NCI-H748 (cell line): ENCODE data around the gene CUBN.
A peak's percentile ranks its signal among the peaks of the same experiment; 100 is the strongest.

ENCODE experiments used
- DNase-seq: peaks from one replicate; lab custom pipeline; 2025; ENCODE audit not compliant: unreplicated experiment; lab: John Stamatoyannopoulos, UW

CUBN gene

GRCh38 chr10:17075533-17076359 is 53.9 kb downstream of the CUBN start:
- no peak for DNase-seq

GRCh38 chr10:17074541-17074847 is 55.1 kb downstream of the CUBN start:
- no peak for DNase-seq

- no peak for DNase-seq
Measured at GRCh38 chr10:17073725-17074540, 55.7 kb downstream of the CUBN start.

- DNase-seq: no peak
Measured at GRCh38 chr10:17068953-17069352, 60.7 kb downstream of the CUBN start.

GRCh38 chr10:17067376-17068264 is 62.0 kb downstream of the CUBN start:
- DNase-seq: no peak

- no peak for DNase-seq
Measured at GRCh38 chr10:17066807-17067206, 62.8 kb downstream of the CUBN start.

GRCh38 chr10:17066000-17066399 is 63.6 kb downstream of the CUBN start:
- no peak for DNase-seq

GRCh38 chr10:17065273-17065672 is 64.3 kb downstream of the CUBN start:
- DNase-seq: no peak

GRCh38 chr10:17064435-17064834 is 65.2 kb downstream of the CUBN start:
- DNase-seq: no peak

- DNase-seq: peak; percentile 6
Measured at GRCh38 chr10:17062955-17063484, 66.6 kb downstream of the CUBN start.

GRCh38 chr10:17062493-17062892 is 67.1 kb downstream of the CUBN start:
- DNase-seq: no peak

GRCh38 chr10:17062009-17062408 is 67.6 kb downstream of the CUBN start:
- DNase-seq: no peak

- DNase-seq: no peak
Measured at GRCh38 chr10:17061418-17061817, 68.2 kb downstream of the CUBN start.

- no peak for DNase-seq
Measured at GRCh38 chr10:17060289-17060688, 69.3 kb downstream of the CUBN start.

GRCh38 chr10:17059197-17059688 is 70.4 kb downstream of the CUBN start:
- no peak for DNase-seq

GRCh38 chr10:17058093-17058492 is 71.5 kb downstream of the CUBN start:
- DNase-seq: no peak

GRCh38 chr10:17056781-17057428 is 72.7 kb downstream of the CUBN start:
- DNase-seq: no peak

- DNase-seq: no peak
Measured at GRCh38 chr10:17053513-17053912, 76.1 kb downstream of the CUBN start.

GRCh38 chr10:17053061-17053460 is 76.5 kb downstream of the CUBN start:
- no peak for DNase-seq

- no peak for DNase-seq
Measured at GRCh38 chr10:17051851-17052250, 77.8 kb downstream of the CUBN start.
